ENCODE data around the gene BCAS1. TPM values are rescaled to one million over a fixed set of nuclear protein-coding genes. Genes with fewer than 3 reads are reported as not detected.

The BCAS1 gene
- total RNA-seq, 4 donors from 2014 or later: not detected

GRCh38 chr20:53914781-53915445 is 155.5 kb downstream of the BCAS1 start:
- no peak for TF ChIP-seq CTCF (IDR thresholded peaks at IDR 0.05; ENCODE audit: low read depth)

- TF ChIP-seq CTCF (IDR thresholded peaks at IDR 0.05; ENCODE audit: low read depth): peak; percentile 31
Observed at GRCh38 chr20:53914091-53914780, 156.2 kb downstream of the BCAS1 start.

- no peak for TF ChIP-seq CTCF (IDR thresholded peaks at IDR 0.05; ENCODE audit: low read depth)
Observed at GRCh38 chr20:53911301-53911700, 159.1 kb downstream of the BCAS1 start.

- TF ChIP-seq CTCF (IDR thresholded peaks at IDR 0.05; ENCODE audit: low read depth): no peak
Observed at GRCh38 chr20:53910351-53911002, 159.9 kb downstream of the BCAS1 start.

GRCh38 chr20:53907968-53908751 is 162.2 kb downstream of the BCAS1 start:
- no peak for TF ChIP-seq CTCF (IDR thresholded peaks at IDR 0.05; ENCODE audit: low read depth)

- TF ChIP-seq CTCF (IDR thresholded peaks at IDR 0.05; ENCODE audit: low read depth): no peak
Observed at GRCh38 chr20:53905820-53906191, 164.6 kb downstream of the BCAS1 start.

Measured in subcutaneous adipose tissue (tissue), 4 donors.